ENCODE data around the gene AKAP9.
A peak's percentile ranks its signal among the peaks of the same experiment; 100 is the strongest.
"Not testable (repeated sequence)": the region's sequence is repeated elsewhere in the genome, so short reads cannot be mapped to it uniquely, and the experiment has no call there.

Gene AKAP9

DNA sequence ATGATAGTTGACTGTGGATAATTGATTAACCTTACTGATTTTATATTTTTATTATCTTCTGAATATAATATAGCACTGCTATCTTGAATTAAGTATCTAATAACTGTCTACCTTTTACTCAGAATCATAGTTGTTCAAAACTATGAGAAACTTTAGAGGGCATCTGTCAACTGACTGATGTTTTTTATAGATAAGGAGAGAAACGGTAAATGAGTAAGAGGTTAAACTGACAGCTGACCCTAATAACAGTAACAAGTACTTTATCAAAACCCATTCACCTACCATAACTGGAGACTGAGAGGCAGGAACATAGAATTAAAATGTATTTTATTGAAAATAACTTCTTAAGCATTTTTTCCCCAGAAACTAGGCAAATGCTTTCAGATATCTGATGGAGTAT is 131.5 kb downstream of the AKAP9 start:
- no peak for DNase-seq

DNA sequence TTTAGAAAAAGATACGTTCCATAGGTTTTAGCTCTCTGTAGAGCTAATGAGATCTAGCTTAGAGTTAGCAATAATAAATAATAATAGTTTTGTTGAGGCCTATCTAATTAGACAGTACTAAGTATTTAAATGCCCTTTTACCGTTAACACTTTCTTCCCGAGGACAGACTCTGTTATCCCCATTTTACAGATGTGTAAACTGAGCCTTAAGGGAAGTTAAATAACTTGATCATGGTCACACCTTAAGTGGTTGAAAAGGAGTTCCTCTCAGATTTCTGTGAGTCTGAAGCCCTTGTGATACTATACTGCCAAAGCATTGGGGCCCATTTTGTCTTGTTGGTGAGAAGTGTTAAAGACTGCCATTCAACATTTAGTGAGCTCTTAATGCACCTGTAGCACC is 132.0 kb downstream of the AKAP9 start:
- DNase-seq: no peak

DNA sequence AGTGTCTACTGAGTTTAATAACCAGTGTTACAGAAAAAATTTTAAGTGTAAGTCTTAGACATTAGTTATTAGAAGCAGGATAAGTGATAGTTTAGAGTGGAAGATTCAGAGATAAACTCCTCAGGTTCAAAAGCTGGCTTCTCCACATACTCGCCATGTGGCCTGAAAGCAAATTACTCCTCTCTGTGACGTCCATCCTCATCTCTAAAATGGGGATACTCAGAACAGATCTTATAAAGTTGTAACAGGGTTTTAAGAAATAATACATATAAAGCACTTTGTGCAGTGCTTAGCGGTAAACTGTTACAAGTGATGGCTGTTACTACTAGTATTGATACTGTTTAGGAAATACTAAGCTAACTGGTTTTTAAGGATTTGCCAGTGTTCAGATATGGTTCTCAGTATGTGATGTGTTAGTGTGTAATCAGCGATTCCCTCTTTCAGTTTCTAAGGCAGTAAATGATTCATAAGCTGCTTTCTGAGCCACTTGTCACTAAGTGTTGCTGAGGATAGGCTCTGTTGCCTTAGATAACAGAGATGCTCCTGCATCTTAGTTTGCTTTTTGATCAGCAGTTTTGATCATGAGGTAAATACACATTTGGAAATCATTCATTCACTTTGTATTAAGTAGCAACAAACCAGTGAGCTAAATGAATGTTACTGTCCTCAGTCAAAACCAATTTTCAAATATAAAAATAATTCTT is 134.9 kb downstream of the AKAP9 start:
- no peak for DNase-seq

DNA sequence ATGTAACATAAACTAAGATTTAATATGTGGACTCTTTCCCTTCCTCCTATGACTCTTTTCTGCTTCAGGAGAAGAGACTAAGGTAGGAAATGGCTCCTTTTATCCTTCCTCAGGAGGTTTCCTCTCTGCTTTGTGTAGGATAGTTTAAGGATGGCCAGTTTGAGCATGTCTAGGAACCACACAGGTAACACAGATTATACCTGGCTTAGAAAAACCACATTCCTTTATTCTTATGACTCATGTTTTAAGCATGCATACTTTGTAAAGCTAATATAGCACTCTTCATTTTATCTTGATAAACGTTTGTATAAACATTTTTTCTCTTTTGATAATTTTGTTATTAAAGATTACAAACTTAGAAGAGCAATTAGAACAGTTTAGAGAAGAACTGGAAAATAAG is 135.8 kb downstream of the AKAP9 start:
- no peak for DNase-seq

DNA sequence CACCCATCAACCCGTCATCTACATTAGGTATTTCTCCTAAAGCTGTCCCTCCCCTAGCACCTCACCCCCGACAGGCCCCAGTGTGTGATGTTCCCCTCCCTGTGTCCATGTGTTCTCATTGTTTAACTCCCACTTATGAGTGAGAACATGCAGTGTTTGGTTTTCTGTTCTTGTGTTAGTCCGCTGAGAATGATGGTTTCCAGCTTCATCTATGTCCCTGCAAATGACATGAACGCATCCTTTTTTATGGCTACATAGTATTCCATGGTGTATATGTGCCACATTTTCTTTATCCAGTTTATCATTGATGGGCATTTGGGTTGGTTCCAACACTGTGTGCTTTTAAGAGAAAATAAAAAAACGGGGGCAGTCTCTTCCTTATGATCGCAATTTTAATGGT is 143.3 kb downstream of the AKAP9 start:
- DNase-seq: not testable (repeated sequence)

DNA sequence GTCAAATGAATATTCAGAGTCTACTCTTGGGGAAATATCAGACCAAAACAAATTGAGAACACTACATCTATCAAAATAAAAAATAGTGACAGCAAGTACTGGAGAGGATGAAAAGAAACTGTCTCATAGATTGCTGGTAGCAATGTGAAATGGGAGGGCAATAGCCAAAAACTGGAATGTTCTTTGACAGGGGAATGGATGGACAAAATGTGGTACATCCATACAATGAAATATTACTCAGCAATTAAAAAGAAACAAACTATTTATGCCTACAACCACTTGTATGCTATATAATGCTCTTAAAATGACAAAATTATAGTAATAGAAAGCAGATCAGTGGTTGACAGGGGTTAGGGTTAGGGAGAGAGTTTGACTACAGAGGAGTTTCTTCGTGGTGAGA is 147.6 kb downstream of the AKAP9 start:
- no peak for DNase-seq

DNA sequence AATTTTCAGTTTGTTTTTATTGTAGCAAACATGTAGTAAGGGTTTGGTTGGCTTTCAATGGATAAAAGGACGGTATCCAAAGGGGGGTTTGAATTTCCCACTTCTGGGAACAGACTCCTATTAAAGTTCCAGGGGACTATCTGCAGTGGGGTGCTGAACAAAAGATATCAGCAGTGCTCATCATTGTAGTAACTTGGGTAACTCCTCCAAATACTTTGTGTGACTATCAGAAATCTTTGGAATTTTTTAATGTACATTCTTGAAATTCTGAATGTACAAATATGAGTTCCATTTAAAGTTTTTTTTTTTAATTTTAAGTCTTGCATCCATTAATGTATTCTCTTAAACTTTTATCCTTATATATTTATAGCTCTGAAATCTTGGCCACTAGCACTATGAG is 151.5 kb downstream of the AKAP9 start:
- no peak for DNase-seq

DNA sequence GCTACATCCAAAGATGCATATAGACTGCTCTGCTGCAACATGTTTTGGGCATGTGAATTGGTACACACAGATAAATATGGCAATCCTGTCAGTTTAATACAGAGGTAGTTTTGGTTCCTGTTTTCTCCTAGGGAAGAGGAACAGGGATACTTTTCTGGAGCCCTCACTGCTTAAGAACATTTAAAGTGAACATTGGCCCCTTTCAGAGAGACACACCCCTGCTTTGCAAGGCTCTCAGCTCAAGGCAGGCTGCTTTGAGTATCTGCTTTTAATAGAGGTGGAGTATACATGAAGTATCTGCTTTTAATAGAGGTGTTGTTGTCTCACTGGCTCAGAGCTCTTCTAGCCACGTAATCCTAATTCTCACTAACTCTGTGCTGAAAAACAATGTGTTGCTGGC is 154.7 kb downstream of the AKAP9 start:
- DNase-seq: no peak

DNA sequence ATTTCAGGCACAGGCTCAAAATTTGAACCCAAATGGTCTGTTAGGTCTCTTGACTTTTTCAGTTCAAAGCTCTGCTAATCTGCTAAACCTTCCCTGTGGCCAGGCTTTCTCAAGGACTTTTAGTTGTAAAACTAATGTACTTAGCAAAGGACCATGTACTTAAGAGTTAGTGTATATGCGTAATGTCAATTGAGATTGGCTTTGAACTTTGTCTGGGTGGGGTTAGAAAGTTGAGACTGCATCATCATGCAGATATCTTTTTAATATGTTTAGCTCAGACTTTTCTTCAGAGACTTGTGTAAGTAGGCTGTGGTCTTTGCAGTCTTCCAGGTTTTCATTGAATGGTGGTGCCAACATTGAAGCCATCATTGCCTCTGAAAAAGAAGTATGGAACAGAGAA is 159.9 kb downstream of the AKAP9 start:
- no peak for DNase-seq

DNA sequence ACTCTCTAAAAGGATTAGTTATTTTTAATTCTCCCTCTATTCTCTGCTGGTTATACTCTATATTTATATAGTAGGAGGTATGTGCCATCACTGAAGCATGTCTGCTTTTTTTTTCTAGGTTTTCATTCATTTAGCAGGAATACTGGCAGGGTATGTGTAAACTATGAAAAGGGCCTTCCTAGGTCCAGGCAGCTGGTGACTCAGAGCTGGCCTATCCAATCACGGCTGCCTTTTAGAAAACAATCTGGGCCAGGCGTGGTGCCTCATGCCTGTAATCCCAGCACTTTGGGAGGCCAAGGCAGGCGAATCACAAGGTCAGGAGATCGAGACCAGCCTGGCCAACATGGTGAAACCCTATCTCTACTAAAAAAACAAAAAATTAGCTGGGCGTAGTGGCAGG is 162.2 kb downstream of the AKAP9 start:
- DNase-seq: not testable (repeated sequence)

DNA sequence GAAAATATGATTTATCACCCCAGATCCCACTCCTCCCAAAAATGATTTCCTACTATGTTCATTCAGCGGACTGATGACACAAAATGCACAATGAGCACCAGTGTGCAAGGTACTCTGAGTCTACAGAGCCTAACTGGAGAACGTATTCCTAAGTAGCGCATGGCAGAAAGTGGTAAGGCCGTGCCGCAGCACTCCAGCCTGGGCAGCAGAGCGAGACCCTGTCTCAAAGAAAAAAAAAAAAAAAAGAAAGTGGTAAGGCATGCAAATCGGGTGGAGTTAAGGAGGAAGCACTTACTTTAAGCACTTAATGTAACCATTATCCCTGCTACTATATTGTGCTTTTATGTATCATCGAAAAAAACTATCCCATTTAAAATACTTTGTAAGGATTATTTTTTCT is 168.2 kb downstream of the AKAP9 start:
- no peak for DNase-seq

DNA sequence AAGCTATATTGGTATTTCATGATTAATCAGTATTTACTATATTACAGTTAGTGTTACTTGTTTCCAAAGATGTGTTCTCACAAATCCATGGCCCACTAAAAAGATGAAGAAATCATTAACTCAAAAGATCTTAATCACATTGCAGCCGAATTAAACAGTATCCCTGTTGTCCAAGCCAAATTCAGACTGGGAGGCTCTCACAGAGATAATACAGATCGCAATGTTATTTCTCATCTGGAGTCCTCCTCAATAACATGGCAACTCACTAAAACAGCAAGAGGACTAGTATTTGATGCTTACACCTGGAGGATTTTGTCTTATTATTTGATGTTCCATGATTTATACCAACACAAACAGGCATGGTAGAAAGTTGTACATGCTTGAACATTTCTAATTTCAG is 170.2 kb downstream of the AKAP9 start:
- no peak for DNase-seq

DNA sequence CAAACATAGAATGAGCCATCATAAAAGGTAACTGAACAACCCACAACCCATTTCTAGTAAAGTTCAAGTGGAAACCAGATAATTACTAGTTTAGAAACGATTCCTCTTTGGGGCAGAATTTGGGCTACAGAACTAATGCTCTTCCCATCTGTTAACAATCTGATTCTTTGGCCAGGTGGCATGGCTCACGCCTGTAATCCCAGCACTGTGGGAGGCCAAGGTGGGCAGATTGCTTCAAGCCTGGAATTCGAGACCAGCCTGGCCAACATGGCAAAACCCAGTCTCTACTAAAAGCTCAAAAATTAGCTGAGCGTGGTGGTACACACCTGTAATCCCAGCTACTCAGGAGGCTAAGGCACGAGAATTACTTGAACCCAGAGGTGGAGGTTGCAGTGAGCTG is 175.2 kb downstream of the AKAP9 start:
- DNase-seq: peak in 1 of 2 experiments; percentile 21

DNA sequence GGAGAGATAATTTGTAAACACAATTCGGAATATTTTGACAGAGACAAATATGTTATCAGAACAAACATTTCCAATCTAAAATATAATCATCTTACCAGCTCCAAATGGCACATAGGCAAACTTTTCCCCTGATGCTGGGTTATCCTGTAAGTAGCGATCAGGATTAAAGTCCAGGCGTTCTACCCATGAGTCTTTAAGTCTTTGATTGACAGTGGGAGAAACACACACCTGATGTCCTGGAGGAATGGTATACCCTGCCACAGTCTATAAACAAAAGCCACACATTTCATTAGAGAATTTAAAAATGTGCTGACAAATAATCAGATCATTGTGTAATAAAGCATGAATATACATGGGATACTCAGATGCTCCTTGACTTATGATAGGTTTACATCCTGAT is 176.3 kb downstream of the AKAP9 start:
- no peak for DNase-seq

DNA sequence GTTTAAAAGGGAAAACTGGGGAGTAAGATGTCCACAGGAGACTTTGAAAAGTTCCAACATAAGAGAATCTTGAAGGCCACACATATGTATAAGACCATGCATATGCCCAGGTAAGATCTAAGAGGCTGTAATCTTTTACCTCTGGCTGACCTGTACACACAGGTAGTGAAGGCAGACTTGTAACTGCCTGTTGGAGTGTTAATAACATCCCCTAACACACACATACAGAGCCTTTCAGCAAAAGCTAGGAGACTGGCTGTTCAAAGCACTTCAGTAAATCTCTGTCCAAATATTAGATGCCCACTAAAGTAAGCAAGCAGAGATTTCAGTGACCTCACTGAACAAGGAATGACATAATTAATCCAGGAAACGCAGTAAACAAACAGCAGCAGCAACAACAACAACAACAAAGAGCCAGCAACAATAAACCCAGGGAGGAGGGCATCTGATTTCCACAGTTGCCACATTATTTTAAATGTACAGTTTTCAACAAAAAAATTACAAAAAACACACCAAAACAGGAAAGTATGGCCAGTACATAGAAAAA is 178.6 kb downstream of the AKAP9 start:
- no peak for DNase-seq

DNA sequence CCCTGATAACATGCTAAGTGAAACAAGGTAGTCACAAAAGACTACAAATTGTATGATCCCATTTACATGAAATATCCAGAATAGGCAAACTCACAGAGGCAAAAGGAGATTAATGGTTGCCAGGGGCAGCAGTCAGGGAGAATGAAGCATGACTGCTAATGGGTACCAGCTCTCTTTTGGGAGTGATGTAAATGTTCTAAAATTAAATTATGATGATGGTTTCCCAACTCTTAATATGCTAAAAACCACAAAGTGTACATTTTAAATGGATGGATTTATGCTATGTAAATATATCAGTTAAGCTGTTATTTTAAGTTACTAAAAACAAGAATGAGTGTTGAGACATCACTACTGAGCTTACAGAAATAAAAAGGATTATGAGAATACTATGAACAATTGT is 181.0 kb downstream of the AKAP9 start:
- no peak for DNase-seq

DNA sequence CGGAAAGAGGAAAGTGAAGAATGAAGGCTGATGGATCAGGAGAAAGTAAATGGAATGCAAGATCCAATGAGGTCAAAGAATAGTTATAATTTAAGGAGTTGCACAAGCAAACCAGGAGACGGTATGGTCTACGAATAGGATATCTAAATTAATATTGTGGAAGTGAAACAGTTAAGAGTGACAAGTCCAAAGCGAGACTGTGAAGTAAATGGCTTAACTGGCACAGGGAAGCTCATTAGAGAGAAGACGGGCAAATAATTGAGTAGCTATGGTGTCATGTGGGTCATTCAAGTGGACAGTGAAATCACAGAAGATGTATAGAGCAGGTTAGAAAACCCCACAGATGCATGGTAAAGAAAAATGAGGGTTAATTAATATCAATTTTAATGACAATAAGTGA is 190.4 kb downstream of the AKAP9 start:
- DNase-seq: no peak

DNA sequence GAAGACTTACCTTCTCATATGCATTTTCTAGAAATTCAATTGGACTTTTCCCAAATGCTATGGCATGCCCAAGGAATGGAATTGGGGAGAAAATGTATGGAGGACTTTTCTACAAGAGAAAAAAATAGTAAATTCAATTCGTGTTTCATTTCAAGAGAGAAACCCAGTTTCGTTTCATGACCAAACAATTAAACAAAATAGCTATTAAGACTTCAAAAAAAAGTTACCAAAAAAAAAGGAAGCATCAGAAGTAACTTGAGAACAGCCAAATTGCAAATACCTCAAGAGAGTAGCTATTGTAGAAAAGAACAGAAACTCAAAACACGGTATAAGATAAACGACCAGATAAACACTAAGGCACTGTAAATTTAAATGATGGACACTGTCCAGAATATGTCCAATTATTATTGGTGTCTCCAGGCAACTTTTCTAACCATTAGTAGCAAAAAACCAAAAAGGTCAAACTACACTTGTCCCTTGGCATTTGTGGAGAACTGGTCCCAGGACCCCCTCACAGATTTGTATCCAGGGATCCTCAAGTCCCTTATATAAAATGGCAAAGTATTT is 191.2 kb downstream of the AKAP9 start:
- no peak for DNase-seq

DNA sequence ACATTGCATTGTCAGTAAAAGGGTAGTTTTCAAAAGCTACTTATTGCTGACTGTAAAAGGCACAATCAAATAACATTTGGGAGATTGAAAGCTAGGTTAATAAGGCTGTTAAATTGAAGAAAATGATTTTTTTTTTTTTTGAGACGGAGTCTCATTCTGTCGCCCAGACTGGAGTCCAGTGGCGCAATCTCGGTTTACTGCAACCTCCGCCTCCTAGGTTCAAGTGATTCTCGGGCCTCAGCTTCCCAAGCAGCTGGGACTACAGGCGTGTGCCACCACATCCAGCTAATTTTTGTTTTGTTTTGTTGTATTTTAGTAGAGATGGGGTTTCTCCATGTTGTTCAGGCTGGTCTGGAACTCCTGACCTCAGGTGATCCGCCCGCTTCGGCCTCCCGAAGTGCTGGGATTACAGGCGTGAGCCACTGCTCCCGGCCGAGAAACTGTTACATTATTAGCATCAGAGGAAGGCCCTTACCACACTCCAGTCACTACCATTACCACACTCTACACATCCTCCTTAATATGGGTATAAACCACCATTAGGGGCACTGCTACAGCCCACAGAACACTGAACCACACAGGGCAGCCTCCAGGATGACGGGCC is 192.6 kb downstream of the AKAP9 start:
- no peak for DNase-seq

DNA sequence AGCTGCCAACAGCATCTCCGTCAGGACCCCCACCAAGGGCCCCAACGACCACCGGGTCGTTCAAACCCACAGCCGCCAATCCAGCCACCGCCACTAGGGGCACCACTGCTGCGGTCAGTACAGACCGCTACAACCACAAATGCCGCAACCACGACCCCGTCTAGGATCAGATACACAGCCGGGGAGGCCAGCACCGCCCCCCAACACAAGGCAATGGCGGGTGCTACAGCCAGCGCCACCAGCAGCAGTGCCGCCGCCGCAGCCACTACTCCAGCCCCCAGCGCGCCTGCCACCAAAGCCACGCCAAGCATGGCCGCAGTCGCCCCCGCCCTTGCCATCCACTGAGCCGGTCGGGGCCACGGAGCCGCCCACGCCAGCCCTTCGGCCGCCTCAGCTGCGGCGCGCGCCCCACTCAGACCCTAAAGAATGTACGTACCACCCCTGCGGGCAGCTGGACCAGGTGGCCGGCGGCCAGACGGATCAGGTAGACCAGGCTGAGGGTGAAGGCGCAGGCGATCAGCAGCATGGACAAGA is 193.1 kb downstream of the AKAP9 start:
- DNase-seq: peak; percentile 65 to 73

DNA sequence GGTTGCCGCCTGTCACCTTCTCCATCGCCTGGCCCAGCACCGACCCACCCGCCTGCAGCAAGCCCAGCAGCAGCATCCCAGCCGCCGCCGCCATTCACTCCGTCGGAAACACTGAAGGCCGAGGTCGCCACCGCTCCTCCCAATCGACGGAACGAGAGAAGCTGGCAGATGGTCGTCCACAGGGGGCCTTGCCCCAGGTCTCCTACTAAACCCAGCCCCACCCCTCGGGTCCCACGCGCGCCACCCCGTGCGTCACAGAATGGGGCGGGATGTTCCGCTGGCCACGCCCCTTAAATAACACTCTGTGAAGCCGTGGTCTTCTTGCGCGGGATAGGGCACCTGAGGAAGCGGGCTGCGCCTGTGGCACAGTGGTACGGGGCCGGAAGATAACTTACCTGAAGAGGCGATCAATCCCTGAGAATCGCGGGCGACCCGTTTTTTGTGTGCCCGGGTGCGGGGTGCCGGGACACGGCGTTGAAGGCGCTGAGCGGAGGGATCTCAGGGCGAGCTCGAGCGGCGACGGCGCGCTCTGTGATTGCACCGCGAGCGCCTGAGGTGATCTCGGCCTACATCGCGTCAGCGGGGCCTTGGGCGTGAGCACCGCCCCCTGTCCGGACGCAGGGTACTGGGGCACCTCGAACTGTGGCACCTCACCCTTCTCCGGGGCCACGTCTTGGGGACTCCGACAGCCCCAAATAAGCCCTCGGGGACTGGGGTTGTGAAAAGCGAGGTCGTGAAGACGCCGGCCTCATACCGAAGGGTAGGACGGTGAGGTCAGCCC is 193.8 kb downstream of the AKAP9 start, which contains the start of gene CYP51A1:
Gene CYP51A1 (minus strand): TSS at position 207 of the 781 bp plus-strand sequence. CDS start 113 bp downstream, at position 94.
- DNase-seq: peak; percentile 97 to 98

DNA sequence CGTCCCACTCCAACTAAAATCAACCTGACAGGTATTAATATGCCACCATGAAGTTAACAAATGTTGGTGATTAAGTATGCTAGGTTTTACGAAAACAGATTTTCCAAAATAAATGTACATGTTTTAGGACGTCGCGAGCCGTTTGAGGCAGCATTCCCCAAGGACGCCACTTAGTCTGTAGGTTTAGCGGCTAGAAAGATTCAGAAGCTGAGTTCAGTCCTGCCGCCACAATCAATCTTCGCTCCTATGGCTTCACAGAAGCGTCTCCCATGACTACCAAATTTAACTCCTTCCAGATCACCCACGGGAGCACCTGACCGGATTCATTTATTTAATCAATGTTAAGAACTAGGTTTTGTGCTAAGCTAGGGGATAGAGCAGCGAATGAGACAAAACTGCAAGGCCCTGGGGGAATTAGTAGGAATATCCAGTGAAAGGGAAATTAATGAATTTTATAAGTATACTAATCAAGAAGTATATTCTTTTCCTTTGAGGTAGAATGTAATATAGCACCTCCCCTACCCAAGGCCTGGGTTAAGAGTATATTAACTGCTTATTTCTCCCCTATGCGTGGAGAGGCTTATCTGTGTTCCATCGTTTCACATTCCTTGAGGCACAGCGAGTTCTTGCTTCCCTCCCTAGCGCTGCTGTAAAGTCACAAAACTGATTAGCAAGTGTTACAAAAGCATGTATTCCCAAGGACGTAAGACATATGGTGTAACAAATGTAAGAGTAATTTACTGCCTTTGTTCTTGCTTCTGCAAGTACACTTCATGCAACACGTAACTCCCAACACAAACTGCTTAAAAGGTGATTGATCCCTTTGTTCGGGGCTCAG is 194.6 kb downstream of the AKAP9 start:
- peak; percentile 29 to 61 for DNase-seq

Data from NCI-H2081 (cell line).